Measurements from ENCODE around the gene ALPI.

GRCh38 chr2:232508251-232508650 lies 52.3 kb downstream of the ALPI start:
- TF ChIP-seq, protein P1, sequence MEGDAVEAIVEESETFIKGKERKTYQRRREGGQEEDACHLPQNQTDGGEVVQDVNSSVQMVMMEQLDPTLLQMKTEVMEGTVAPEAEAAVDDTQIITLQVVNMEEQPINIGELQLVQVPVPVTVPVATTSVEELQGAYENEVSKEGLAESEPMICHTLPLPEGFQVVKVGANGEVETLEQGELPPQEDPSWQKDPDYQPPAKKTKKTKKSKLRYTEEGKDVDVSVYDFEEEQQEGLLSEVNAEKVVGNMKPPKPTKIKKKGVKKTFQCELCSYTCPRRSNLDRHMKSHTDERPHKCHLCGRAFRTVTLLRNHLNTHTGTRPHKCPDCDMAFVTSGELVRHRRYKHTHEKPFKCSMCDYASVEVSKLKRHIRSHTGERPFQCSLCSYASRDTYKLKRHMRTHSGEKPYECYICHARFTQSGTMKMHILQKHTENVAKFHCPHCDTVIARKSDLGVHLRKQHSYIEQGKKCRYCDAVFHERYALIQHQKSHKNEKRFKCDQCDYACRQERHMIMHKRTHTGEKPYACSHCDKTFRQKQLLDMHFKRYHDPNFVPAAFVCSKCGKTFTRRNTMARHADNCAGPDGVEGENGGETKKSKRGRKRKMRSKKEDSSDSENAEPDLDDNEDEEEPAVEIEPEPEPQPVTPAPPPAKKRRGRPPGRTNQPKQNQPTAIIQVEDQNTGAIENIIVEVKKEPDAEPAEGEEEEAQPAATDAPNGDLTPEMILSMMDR (IDR thresholded peaks at IDR 0.05): no peak
- no peak for TF ChIP-seq POLR2AphosphoS5 (IDR thresholded peaks at IDR 0.05)
- TF ChIP-seq POLR2A (IDR thresholded peaks at IDR 0.05): no peak

All from prostate gland (tissue), 2 donors.